IPS-15b (cell line): ENCODE data around the gene TNFSF15.

Experiments used
- H3K27me3 ChIP-seq: one replicate; pipeline ENCODE4 v1.6.1; 2013; ENCODE audit warnings: low read length; ENCODE audit not compliant: control insufficient read depth, insufficient read depth
- H3K36me3 ChIP-seq: one replicate; pipeline ENCODE4 v1.6.1; 2013; ENCODE audit warnings: low read length; ENCODE audit not compliant: control insufficient read depth, insufficient read depth
- H3K4me1 ChIP-seq: one replicate; pipeline ENCODE4 v1.6.1; 2013; ENCODE audit warnings: mild to moderate bottlenecking, low read length; ENCODE audit not compliant: control insufficient read depth, insufficient read depth
- H3K4me3 ChIP-seq: one replicate; pipeline ENCODE4 v1.5.1; 2013; ENCODE audit warnings: low read depth, low read length
- H3K9ac ChIP-seq: one replicate; pipeline ENCODE4 v1.6.1; 2013; ENCODE audit warnings: low read depth, mild to moderate bottlenecking, low read length
- H3K9me3 ChIP-seq: one replicate; pipeline ENCODE4 v1.6.1; 2013; ENCODE audit warnings: mild to moderate bottlenecking, low read length; ENCODE audit not compliant: control insufficient read depth, insufficient read depth

Gene TNFSF15

DNA sequence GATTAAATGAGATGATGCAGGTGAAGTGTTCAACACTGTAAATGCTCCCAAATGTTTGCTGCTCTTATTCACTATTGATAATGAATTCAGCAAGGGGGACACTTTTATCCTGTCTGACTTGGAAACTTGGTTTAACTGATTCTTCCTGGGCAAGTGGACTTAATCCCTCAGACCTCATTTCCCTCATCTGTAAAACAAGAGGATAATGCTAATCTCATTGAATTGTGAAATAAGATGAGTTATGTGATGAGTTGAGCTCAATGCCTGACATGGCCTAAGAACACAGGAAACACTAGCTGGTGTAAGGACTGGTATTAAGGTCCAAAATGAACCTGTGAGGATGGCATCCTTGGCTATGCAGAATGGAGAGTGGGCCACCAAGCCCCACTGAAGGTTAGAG, 23.3 kb downstream of the TNFSF15 start:
- H3K27me3 ChIP-seq, result no peaks in the 10 kb centered on the region
- no peaks in the 10 kb centered on the region for H3K9me3 ChIP-seq
- no peaks in the 10 kb centered on the region for H3K4me1 ChIP-seq
- H3K36me3 ChIP-seq, result no peaks in the 10 kb centered on the region
- no peak overlapping the region for H3K4me3 ChIP-seq
- no peak overlapping the region for H3K9ac ChIP-seq

DNA sequence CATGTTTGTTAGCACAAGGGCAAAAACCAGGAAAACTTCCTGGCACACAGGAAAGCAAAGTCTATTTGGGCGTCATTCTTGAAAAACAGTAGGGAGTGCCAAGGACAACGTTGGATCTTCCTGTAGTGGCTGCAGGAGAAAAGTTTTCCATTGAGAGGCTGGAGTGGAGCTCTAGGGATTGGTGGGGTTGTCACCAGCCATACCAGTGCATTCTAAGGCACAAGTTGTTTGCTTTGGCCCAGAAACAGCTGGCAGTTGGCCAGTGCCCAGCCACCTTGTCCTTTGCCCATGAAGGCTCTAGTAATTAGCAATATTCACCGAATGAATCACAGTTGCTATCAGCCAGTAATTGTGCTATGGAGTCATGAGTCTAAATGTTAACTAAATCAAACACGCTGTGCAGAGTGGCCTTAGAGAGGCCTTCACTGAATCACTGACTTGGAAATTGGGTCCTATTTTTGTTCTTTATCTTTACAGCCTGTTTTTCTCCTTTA, 26.4 kb downstream of the TNFSF15 start:
- H3K4me1 ChIP-seq, result no peaks in the 10 kb centered on the region
- H3K36me3 ChIP-seq, result no peaks in the 10 kb centered on the region
- no peak overlapping the region for H3K4me3 ChIP-seq
- no peak overlapping the region for H3K9ac ChIP-seq
- no peaks in the 10 kb centered on the region for H3K9me3 ChIP-seq
- H3K27me3 ChIP-seq, result no peaks in the 10 kb centered on the region

DNA sequence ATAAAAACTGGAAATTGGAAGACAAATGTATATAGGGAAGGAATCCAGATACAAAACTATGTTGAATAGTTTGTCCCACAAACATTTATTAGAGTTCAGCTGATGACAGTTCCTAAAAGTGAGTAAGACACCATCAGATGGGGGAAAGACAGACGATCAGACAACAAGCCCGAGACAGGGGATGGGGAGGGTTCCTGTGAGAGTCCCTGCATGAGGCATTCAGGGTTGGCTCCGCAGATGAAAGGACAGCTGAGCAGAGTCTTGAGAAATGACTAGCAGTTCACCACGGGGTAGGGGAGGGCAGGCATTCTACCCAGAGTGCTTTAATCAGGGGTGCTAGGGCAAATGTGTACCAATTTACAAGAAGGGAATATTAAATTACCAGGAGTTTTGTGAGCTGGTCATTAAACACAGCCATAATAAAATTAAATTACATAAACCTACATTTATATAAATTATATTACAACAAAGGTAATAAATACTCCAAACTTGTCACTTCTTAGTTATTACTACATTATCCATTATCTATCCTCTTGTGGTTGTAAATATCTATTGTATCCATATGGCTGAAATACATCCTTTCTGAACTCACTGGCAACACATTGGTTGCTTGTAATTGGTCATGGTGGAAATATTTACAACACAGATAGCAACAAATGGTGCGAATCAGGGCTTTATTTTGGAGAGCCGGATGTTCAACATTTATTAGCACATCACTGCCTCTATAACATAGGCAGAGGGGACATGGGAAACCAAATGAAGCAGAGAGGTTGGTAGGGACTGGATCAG, 27.8 kb downstream of the TNFSF15 start:
- Histone ChIP-seq H3K9me3 (no peaks in the 10 kb centered on the region), H3K4me3 (no peak overlapping the region), H3K27me3 (no peaks in the 10 kb centered on the region), H3K9ac (no peak overlapping the region), H3K4me1 (no peaks in the 10 kb centered on the region), H3K36me3 (no peaks in the 10 kb centered on the region)

GRCh38 chr9:114776683-114777399, 29.0 kb downstream of the TNFSF15 start:
- no peaks in the 10 kb centered on the region for H3K4me1 ChIP-seq
- H3K4me3 ChIP-seq, result no peak overlapping the region

GRCh38 chr9:114775981-114776380, 29.9 kb downstream of the TNFSF15 start:
- no peaks in the 10 kb centered on the region for H3K36me3 ChIP-seq

More at GRCh38 chr9:114776683-114777399, 29.0 kb downstream of the TNFSF15 start:
- no peaks in the 10 kb centered on the region for H3K9me3 ChIP-seq
- H3K27me3 ChIP-seq, result no peaks in the 10 kb centered on the region
- H3K36me3 ChIP-seq, result no peaks in the 10 kb centered on the region
- no peak overlapping the region for H3K9ac ChIP-seq

DNA sequence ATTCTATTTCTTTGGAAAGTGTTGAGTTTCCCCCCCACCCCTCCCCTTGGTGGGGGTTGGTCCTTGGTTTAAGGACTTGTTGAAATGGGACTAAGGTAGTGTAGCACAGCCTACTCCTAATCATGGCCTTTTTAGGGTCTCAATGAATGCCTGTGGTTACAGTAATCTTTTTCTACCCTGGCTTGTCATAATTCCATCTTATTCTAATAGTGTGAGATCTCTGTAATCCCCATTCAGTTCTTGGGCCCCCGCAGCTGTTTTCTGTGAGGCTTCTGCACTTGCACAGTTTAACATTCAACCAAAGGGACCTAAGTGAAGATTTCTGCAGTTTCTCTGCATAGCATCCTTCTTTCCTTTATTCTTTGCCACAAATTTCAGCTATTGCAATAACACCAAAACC, 30.7 kb downstream of the TNFSF15 start:
- Histone ChIP-seq H3K4me1 (no peaks in the 10 kb centered on the region), H3K4me3 (no peak overlapping the region), H3K9ac (no peak overlapping the region), H3K9me3 (no peaks in the 10 kb centered on the region), H3K36me3 (no peaks in the 10 kb centered on the region), H3K27me3 (no peaks in the 10 kb centered on the region)

More at GRCh38 chr9:114775981-114776380, 29.9 kb downstream of the TNFSF15 start:
- Histone ChIP-seq H3K27me3 (no peaks in the 10 kb centered on the region), H3K4me3 (no peak overlapping the region), H3K4me1 (no peaks in the 10 kb centered on the region), H3K9ac (no peak overlapping the region), H3K9me3 (no peaks in the 10 kb centered on the region)

DNA sequence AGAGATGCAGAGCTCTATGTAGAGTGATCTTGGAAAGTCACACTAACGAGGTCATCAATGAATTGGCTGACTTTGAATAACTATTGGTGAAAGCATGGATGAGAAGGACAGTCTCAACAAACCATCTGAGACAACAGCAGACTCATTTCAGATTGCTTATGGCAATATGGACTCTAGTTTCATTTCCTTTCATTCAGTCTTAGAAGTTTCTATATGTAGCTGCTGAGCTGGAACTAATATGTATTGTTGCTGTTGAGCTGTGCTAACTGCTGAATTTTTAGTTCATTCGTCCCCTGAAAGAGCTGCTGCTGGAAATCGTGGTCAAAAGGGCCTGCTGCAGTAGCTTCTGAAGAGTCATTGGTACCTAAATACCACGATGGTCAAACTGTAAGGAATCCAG, 31.3 kb downstream of the TNFSF15 start:
- Histone ChIP-seq H3K9me3 (no peaks in the 10 kb centered on the region), H3K36me3 (no peaks in the 10 kb centered on the region), H3K9ac (no peak overlapping the region), H3K4me1 (no peaks in the 10 kb centered on the region), H3K4me3 (no peak overlapping the region), H3K27me3 (no peaks in the 10 kb centered on the region)

DNA sequence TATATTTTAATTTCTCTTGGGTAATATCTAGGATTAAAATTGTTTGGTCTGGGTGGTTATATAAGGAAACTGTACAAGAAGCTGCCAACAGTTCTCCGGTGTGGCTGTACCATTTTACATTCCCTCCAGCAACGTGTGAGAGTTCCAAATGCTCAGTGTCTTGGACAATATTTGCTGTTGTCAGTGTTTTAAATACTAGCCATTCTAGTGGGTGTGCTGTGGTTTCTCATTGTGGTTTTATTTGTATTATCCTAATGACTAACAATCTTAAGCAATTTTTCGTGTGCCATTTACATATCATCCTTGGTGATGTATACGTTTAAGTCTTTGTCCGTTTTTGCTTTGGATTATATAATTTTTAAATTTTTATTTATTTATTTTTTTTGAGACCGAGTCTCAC, 34.0 kb downstream of the TNFSF15 start:
- Histone ChIP-seq H3K27me3 (no peaks in the 10 kb centered on the region), H3K4me1 (no peaks in the 10 kb centered on the region)

DNA sequence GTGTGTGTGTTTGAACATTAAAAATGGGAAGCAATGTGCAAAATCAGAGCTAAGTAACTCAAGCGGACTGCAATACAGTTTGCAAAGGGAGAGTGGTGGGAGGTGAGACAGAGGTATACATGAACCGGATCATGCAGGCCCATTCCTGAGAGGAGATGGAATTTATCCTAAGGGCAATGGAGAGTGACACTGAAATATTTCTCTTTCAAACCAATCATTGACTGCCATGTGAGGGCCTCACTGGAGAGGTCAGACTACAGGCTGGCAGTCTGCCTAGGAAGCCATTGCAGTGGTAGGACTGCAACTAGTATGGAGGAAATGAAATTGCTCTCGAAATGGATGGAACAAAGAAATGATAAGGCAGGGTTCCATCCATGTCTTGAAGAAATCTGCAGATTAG, 34.8 kb downstream of the TNFSF15 start:
- no peaks in the 10 kb centered on the region for H3K36me3 ChIP-seq
- H3K27me3 ChIP-seq, result no peaks in the 10 kb centered on the region
- H3K4me1 ChIP-seq, result no peaks in the 10 kb centered on the region
- H3K4me3 ChIP-seq, result no peak overlapping the region
- no peaks in the 10 kb centered on the region for H3K9me3 ChIP-seq
- H3K9ac ChIP-seq, result no peak overlapping the region

More for the DNA sequence above, 34.0 kb downstream of the TNFSF15 start:
- Histone ChIP-seq H3K4me3 (no peak overlapping the region), H3K9ac (no peak overlapping the region), H3K36me3 (no peaks in the 10 kb centered on the region), H3K9me3 (no peaks in the 10 kb centered on the region)

- H3K4me1 ChIP-seq, result no peaks in the 10 kb centered on the region
- H3K9ac ChIP-seq, result no peak overlapping the region
- no peaks in the 10 kb centered on the region for H3K27me3 ChIP-seq
- no peak overlapping the region for H3K4me3 ChIP-seq
- no peaks in the 10 kb centered on the region for H3K36me3 ChIP-seq
- H3K9me3 ChIP-seq, result no peaks in the 10 kb centered on the region
These were observed 36.2 kb downstream of the TNFSF15 start for GRCh38 chr9:114769624-114770023.

GRCh38 chr9:114763220-114763619, 42.6 kb downstream of the TNFSF15 start:
- H3K9ac ChIP-seq, result no peak overlapping the region

GRCh38 chr9:114761523-114761922, 44.3 kb downstream of the TNFSF15 start:
- no peak overlapping the region for H3K4me3 ChIP-seq
- H3K9ac ChIP-seq, result no peak overlapping the region
- H3K36me3 ChIP-seq, result no peaks in the 10 kb centered on the region
- H3K9me3 ChIP-seq, result no peaks in the 10 kb centered on the region
- no peaks in the 10 kb centered on the region for H3K4me1 ChIP-seq
- H3K27me3 ChIP-seq, result no peaks in the 10 kb centered on the region

More at GRCh38 chr9:114763220-114763619, 42.6 kb downstream of the TNFSF15 start:
- no peak overlapping the region for H3K4me3 ChIP-seq
- no peaks in the 10 kb centered on the region for H3K4me1 ChIP-seq
- no peaks in the 10 kb centered on the region for H3K36me3 ChIP-seq
- no peaks in the 10 kb centered on the region for H3K27me3 ChIP-seq
- no peaks in the 10 kb centered on the region for H3K9me3 ChIP-seq
